ENCODE measurements around the gene CAPN3.

CAPN3 gene

DNA sequence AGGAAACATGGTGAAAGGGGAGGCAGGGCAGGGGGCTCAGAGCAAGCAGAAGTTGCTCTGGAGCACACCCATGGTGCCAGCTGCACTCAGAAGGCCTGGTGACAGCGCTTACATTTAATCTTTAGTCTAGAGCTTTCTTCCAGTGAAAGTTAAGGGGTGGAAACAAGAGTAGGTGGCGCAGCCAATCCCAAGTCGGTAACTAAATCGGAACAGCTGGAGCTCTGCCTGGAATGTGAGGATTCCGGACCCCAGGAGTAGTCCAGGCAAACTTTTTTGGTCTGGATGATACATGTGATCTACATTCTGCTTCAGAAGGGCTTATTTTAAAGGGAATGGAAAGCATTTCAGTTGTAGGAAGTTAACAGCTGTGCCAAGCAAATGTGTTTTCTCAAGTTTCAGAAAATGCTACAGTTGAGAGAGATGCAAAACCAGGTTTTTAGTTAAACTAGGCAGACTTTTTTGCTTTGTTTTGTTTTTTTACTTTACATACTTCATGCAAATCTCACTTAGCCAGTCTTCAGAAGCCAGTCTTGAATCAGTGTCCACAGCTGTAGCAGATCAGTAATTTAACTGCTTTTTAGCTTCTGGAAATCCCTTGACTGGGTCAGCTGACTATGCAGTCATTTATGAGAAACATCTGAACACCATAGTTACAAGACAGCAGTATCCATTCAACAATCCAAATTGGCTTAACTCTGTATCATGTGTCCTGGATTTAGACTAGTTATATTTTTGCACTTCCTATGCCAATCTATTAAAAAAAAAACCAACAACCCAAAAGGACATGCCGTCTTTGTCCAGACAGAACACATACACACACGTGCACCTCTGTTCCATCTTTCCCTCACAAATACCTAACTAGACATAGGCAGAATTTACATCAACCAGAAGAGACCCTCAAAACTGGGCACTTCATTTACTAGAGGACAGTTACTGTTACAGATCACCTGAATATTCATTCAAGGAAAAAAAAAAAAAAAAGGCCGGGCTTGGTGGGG lies 98.4 kb downstream of the CAPN3 start:
- DNase-seq = no peak

- no peak for DNase-seq
Observed at GRCh38 chr15:42461261-42461660, 102.0 kb downstream of the CAPN3 start.
